ENCODE data around the gene CYB5RL.

The CYB5RL gene

GRCh38 chr1:54159733-54160316 lies 40.0 kb downstream of the CYB5RL start:
- DNase-seq (ENCODE audit: low read depth) = no peak

- no peak for DNase-seq (ENCODE audit: low read depth)
Measured at GRCh38 chr1:54158071-54158470, 41.8 kb downstream of the CYB5RL start.

GRCh38 chr1:54157401-54157800 lies 42.4 kb downstream of the CYB5RL start:
- DNase-seq (ENCODE audit: low read depth) = no peak

GRCh38 chr1:54156986-54157385 lies 42.8 kb downstream of the CYB5RL start:
- DNase-seq (ENCODE audit: low read depth) = no peak

GRCh38 chr1:54156201-54156600 lies 43.6 kb downstream of the CYB5RL start:
- no peak for DNase-seq (ENCODE audit: low read depth)

- peak; percentile 51 for DNase-seq (ENCODE audit: low read depth)
Measured at GRCh38 chr1:54153535-54154439, 46.0 kb downstream of the CYB5RL start.

GRCh38 chr1:54152696-54153095 lies 47.1 kb downstream of the CYB5RL start, which contains the start of gene CDCP2:
Gene CDCP2 (minus strand): TSS chr1:54153000. CDS start chr1:54152922, 78 bp downstream.
- no peak for DNase-seq (ENCODE audit: low read depth)

- DNase-seq (ENCODE audit: low read depth) = no peak
Measured at GRCh38 chr1:54151013-54151412, 48.8 kb downstream of the CYB5RL start.
